Heart left ventricle (tissue), 13 donors: ENCODE measurements around the gene TMEM41A.

Experiments
- CTCF ChIP-seq, 12 donors: fragments of 200-600 bp; sonication (generic) in 4 of 12; IDR thresholded peaks; one replicate each; pipeline versions ENCODE4 v1.5.0 to v1.8.0; 2018 to 2022; ENCODE audit warnings: antibody characterized with exemption in 12 of 12, mild to moderate bottlenecking in 5 of 12
- POLR2A ChIP-seq, 2 donors: fragments of 450-650 bp; IDR thresholded peaks; one replicate each; pipeline ENCODE4 v1.6.1; 2017; ENCODE audit warnings: antibody characterized with exemption in 2 of 2, mild to moderate bottlenecking in 2 of 2, moderate library complexity in 2 of 2
- donor health status: ischemic (EF 13 %, LVEDD 7.1; RV severe dilation, severe dysfunction).
- donor health status: DM: no; HTN: yes; CAD: no.
- donor health status: DM: no; HTN: no; CAD: no.
- donor health status: ischemic (EF 25% LVEDD 6.9; RV normal size, moderate dysfunction).
- donor health status: ischemic (EF 25% LVEDD 5.7; RV mildly dilated, moderate dysfunction).
- donor health status: ischemic (EF 35%, LVEDD 5.7; RV mildly dilated, moderate dysfunction).
- donor health status: nonischemic (EF 11% LVEDD 7.7; RV severe dilation, severe dysfunction).
- donor health status: DM: yes; HTN: yes; CAD: no.
- donor health status: PGD.
- donor health status: ischemic (EF 29% LVEDD 5.4; RV normal size, mild dysfunction).
- donor health status: nonischemic (EF 23%, LVEDD 6.1; RV moderate dilation, normal function).

GRCh38 chr3:185507883-185508282, 9.0 kb upstream of the TMEM41A start:
- no peak for TF ChIP-seq CTCF (IDR thresholded peaks at IDR 0.05)
- no peak for TF ChIP-seq POLR2A (IDR thresholded peaks at IDR 0.05)
